ENCODE data around the gene PRRT2.

DNA sequence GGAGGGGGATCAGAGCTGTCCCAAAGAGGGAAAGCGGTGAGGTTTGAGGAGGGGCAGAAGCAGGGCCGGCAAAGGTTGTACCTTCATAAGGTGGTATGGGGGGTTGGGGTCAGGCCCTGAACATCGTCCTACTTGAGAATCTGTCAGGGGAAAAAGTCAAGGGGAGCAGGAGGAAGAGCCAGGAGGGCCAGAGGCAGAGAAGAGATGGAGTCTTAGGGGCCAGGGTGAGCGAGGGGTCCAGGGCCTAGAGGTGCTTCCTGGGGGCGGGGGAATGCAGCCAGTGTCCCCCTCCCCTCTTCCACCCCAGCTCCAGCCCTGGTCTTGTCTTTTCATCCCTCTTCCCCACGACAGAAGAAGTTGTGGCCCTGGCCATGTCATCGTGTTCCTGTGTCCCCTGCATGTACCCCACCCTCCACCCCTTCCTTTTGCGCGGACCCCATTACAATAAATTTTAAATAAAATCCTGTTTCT, 1.3 kb upstream of the PRRT2 start:
- TF ChIP-seq, protein P1, sequence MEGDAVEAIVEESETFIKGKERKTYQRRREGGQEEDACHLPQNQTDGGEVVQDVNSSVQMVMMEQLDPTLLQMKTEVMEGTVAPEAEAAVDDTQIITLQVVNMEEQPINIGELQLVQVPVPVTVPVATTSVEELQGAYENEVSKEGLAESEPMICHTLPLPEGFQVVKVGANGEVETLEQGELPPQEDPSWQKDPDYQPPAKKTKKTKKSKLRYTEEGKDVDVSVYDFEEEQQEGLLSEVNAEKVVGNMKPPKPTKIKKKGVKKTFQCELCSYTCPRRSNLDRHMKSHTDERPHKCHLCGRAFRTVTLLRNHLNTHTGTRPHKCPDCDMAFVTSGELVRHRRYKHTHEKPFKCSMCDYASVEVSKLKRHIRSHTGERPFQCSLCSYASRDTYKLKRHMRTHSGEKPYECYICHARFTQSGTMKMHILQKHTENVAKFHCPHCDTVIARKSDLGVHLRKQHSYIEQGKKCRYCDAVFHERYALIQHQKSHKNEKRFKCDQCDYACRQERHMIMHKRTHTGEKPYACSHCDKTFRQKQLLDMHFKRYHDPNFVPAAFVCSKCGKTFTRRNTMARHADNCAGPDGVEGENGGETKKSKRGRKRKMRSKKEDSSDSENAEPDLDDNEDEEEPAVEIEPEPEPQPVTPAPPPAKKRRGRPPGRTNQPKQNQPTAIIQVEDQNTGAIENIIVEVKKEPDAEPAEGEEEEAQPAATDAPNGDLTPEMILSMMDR (IDR thresholded peaks at IDR 0.05) = no peak
- TF ChIP-seq POLR2AphosphoS5 (IDR thresholded peaks at IDR 0.05) (no peak), POLR2A (IDR thresholded peaks at IDR 0.05) (no peak)

Measured in breast epithelium (tissue), 3 donors.